ENCODE results near the gene SON.
"Not testable (repeated sequence)": the region's sequence is repeated elsewhere in the genome, so short reads cannot be mapped to it uniquely, and the experiment has no call there.

The SON gene

GRCh38 chr21:33546086-33546485 lies 3.2 kb downstream of the SON start:
- no peak for DNase-seq

DNA sequence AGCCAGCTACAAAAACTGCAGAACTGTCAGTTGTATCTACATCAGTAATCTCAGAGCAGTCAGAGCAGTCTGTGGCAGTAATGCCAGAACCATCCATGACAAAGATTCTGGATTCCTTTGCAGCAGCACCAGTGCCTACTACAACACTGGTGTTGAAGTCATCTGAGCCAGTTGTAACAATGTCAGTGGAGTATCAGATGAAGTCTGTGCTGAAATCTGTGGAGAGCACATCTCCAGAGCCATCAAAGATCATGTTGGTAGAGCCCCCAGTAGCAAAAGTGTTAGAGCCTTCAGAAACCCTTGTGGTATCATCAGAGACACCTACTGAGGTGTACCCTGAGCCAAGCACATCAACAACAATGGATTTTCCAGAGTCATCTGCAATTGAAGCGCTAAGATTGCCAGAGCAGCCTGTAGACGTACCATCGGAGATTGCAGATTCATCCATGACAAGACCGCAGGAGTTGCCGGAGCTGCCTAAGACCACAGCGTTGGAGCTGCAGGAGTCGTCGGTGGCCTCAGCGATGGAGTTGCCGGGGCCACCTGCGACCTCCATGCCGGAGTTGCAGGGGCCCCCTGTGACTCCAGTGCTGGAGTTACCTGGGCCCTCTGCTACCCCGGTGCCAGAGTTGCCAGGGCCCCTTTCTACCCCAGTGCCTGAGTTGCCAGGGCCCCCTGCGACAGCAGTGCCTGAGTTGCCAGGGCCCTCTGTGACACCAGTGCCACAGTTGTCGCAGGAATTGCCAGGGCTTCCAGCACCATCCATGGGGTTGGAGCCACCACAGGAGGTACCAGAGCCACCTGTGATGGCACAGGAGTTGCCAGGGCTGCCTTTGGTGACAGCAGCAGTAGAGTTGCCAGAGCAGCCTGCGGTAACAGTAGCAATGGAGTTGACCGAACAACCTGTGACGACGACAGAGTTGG lies 7.3 kb downstream of the SON start:
- no peak for DNase-seq

DNA sequence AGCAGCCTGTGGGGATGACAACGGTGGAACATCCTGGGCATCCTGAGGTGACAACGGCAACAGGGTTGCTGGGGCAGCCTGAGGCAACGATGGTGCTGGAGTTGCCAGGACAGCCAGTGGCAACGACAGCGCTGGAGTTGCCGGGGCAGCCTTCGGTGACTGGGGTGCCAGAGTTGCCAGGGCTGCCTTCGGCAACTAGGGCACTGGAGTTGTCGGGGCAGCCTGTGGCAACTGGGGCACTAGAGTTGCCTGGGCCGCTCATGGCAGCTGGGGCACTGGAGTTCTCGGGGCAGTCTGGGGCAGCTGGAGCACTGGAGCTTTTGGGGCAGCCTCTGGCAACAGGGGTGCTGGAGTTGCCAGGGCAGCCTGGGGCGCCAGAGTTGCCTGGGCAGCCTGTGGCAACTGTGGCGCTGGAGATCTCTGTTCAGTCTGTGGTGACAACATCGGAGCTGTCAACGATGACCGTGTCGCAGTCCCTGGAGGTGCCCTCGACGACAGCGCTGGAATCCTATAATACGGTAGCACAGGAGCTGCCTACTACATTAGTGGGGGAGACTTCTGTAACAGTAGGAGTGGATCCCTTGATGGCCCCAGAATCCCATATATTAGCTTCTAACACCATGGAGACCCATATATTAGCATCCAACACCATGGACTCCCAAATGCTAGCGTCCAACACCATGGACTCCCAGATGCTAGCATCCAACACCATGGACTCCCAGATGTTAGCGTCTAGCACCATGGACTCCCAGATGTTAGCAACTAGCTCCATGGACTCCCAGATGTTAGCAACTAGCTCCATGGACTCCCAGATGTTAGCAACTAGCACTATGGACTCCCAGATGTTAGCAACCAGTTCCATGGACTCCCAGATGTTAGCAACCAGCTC lies 8.2 kb downstream of the SON start:
- DNase-seq = no peak

GRCh38 chr21:33551664-33552063 lies 8.8 kb downstream of the SON start:
- DNase-seq = no peak

DNA sequence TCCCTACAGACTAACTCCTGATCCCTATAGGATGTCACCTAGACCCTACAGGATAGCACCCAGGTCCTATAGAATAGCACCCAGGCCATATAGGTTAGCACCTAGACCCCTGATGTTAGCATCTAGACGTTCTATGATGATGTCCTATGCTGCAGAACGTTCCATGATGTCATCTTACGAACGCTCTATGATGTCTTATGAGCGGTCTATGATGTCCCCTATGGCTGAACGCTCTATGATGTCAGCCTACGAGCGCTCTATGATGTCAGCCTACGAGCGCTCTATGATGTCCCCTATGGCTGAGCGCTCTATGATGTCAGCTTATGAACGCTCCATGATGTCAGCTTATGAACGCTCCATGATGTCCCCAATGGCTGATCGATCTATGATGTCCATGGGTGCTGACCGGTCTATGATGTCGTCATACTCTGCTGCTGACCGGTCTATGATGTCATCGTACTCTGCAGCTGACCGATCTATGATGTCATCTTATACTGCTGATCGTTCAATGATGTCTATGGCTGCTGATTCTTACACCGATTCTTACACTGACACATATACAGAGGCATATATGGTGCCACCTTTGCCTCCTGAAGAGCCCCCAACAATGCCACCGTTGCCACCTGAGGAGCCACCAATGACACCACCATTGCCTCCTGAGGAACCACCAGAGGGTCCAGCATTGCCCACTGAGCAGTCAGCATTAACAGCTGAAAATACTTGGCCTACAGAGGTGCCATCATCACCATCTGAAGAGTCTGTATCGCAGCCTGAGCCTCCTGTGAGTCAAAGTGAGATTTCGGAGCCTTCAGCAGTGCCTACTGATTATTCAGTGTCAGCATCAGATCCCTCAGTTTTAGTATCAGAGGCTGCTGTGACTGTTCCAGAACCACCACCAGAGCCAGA lies 9.5 kb downstream of the SON start:
- DNase-seq = no peak

GRCh38 chr21:33552999-33553598 lies 10.3 kb downstream of the SON start:
- no peak for DNase-seq

- DNase-seq = no peak
Measured at GRCh38 chr21:33554236-33554981, 11.6 kb downstream of the SON start.

DNA sequence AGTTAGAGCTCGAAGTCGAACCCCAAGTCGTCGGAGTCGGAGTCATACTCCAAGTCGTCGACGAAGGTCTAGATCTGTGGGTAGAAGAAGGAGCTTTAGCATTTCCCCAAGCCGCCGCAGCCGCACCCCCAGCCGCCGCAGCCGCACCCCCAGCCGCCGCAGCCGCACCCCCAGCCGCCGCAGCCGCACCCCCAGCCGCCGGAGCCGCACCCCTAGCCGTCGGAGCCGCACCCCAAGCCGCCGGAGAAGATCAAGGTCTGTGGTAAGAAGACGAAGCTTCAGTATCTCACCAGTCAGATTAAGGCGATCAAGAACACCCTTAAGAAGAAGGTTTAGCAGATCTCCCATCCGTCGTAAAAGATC lies 12.1 kb downstream of the SON start:
- DNase-seq = no peak

DNA sequence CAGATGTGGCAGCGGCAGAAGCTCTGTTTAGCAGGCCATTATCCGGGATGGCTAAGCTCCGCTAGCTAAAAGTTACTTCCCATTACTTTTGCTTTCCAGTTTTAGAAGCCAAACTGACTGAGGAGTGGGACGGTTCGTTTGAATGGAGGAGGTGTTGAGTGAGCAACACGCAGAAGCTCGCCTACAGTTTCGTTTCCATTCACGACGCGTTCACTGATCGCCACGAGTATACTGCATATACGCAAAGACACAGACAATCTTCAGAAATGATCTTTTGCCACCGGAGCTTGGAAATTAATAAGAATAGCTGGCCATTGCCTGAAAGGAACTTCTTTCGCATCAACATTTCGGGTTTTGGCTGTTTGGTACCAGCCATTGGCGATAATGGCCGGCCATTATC lies 14.6 kb downstream of the SON start:
- no peak for DNase-seq

DNA sequence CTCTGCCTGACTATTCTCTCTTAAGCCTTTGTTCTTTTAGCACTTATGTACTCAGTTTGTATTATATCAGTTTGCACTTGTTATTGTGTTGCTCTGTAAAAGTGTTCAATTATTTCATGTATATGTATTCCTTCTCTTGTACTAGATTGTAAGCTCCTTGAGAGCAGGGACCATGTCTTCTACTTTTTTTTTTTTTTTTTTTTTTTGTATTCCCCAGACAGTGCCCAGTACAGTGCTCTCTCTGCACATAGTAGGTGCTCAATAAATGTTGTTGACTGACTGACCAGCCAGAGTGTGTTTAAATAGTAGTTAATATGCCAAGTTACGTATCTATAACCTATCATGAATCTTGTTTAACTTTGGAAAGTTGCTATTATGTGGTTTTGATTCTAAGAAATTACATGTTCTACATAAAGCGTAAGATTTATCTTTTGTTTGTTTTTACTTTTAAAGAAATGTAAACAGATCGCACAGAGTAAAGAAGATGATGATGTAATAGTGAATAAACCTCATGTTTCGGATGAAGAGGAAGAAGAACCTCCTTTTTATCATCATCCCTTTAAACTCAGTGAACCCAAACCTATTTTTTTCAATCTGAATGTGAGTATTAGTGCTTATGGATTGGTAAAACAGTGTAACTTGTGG lies 16.1 kb downstream of the SON start:
- no peak for DNase-seq

- no peak for DNase-seq
Measured at GRCh38 chr21:33559813-33560212, 17.0 kb downstream of the SON start.

GRCh38 chr21:33560965-33561364 lies 18.1 kb downstream of the SON start:
- DNase-seq = no peak

- no peak for DNase-seq
Measured at GRCh38 chr21:33561373-33561772, 18.5 kb downstream of the SON start.

DNA sequence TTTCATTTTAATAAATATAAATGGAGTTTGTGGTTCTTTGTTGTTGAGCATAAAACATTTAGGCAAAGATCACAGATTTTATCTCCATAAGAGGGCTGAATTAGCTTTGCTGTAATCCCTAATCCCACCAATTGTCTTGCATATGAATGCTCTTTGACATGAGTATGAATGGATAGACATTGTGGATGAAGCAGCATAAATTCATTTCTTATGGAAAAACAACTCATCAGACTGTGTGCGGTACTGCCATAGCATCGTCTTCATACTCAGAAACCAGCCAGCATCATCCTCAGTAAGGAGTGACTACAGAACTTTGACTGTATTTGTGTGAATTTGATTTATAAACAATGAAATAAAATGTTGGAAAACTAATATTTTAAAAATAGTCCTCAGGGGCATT lies 19.6 kb downstream of the SON start:
- no peak for DNase-seq

GRCh38 chr21:33566514-33566913 lies 23.7 kb downstream of the SON start:
- DNase-seq = no peak

DNA sequence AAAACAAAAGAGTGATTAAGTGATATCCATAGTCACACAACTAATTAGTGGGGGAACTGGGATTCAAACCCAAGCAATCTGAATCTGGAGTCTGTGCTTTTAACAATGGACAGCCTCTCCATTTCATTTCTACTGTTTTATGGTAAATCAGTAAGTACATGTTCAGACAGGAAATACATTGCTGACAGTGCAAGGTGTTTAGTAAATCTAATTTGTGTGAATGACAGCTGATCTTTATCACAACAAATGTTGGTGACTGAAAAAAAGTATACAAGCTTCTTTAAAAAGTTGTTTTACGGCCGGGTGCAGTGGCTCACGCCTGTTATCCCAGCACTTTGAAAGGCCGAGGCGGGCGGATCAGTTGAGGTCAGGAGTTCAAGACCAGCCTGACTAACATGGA lies 25.1 kb downstream of the SON start:
- DNase-seq = no peak

- no peak for DNase-seq
Measured at GRCh38 chr21:33568448-33568847, 25.6 kb downstream of the SON start.

- no peak for DNase-seq
Measured at GRCh38 chr21:33569991-33570390, 27.2 kb downstream of the SON start.

DNA sequence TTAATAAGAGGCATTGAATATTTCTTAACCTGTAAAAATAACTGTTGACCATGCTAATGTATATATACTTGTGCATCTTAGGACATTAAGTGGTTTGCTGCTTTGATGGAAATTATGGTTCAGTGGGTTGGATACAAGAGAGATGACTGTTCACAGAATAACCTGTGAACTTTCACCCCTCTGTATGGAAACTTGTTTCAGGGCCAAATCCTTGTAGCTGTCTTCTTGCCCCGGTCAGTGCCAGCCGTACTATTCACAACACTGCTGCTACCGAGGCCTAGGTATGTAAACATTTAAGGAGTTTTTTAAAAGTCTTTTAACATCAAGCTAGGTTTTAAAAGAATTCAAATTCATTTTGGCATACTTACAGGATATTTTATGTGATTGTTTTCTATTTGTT lies 29.5 kb downstream of the SON start:
- DNase-seq = no peak

- not testable (repeated sequence) for DNase-seq
Measured at GRCh38 chr21:33576741-33577141, 33.9 kb downstream of the SON start.

GRCh38 chr21:33578214-33578613 lies 35.4 kb downstream of the SON start:
- DNase-seq = no peak

Data from activated CD4-positive, CD25-positive, alpha-beta regulatory T cell (primary cell).